KOPT-K1 (cell line): ENCODE measurements around the gene USP19.
A peak's percentile ranks its signal among the peaks of the same experiment; 100 is the strongest.

Experiments used
- H3K27ac ChIP-seq: fragments of 200-600 bp; sonication (generic); 2 replicates; pipeline ENCODE4 v1.5.1; 2016; ENCODE audit warnings: antibody characterized with exemption, mild to moderate bottlenecking, low read depth, low read length; ENCODE audit not compliant: poor library complexity, severe bottlenecking
- H3K36me3 ChIP-seq: fragments of 200-600 bp; sonication (generic); 2 replicates; pipeline ENCODE4 v1.5.1; 2017; ENCODE audit warnings: antibody characterized with exemption, mild to moderate bottlenecking, low read length, moderate library complexity; ENCODE audit not compliant: insufficient read depth
- H3K9me3 ChIP-seq: fragments of 200-600 bp; sonication (generic); 2 replicates; pipeline ENCODE4 v1.5.1; 2017; ENCODE audit warnings: antibody characterized with exemption, low read length, mild to moderate bottlenecking; ENCODE audit not compliant: insufficient read depth, poor library complexity, severe bottlenecking

Gene USP19

GRCh38 chr3:49120438-49121131 is at the start of gene USP19:
USP19 (minus strand) TSS chr3:49120823; CDS start chr3:49119145, 1,678 bp downstream.
- Histone ChIP-seq H3K27ac (peak within 1 kb of the TSS; percentile 82), H3K36me3 (peaks cover 36% of the 10 kb centered on the region), H3K9me3 (no peaks in the 10 kb centered on the region)

- Histone ChIP-seq H3K9me3 (peaks cover 6% of the 10 kb centered on the region), H3K27ac (no peak overlapping the region), H3K36me3 (peaks cover 24% of the 10 kb centered on the region)
Observed at GRCh38 chr3:49166752-49167556, 46.3 kb upstream of the USP19 start.

GRCh38 chr3:49165771-49166751 is 45.4 kb upstream of the USP19 start, which contains the start of gene CCDC71:
CCDC71 (minus strand) TSS chr3:49166331; CDS start chr3:49164208, 2,123 bp downstream.
- Histone ChIP-seq H3K36me3 (peaks cover 24% of the 10 kb centered on the region), H3K27ac (peak within 1 kb of the TSS; percentile 66), H3K9me3 (peaks cover 6% of the 10 kb centered on the region)

GRCh38 chr3:49164983-49165720 is 44.5 kb upstream of the USP19 start:
- peak overlapping the region; percentile 66 for H3K27ac ChIP-seq
- peaks cover 6% of the 10 kb centered on the region for H3K9me3 ChIP-seq
- H3K36me3 ChIP-seq, result peaks cover 24% of the 10 kb centered on the region

- Histone ChIP-seq H3K36me3 (peaks cover 24% of the 10 kb centered on the region), H3K27ac (no peak overlapping the region), H3K9me3 (peaks cover 6% of the 10 kb centered on the region)
Observed at GRCh38 chr3:49163609-49164008, 43.0 kb upstream of the USP19 start.

- no peak overlapping the region for H3K27ac ChIP-seq
- H3K36me3 ChIP-seq, result peaks cover 24% of the 10 kb centered on the region
- peaks cover 6% of the 10 kb centered on the region for H3K9me3 ChIP-seq
Observed at GRCh38 chr3:49162751-49163419, 42.3 kb upstream of the USP19 start.

- peaks cover 6% of the 10 kb centered on the region for H3K9me3 ChIP-seq
- H3K27ac ChIP-seq, result no peak overlapping the region
- peaks cover 24% of the 10 kb centered on the region for H3K36me3 ChIP-seq
Observed at GRCh38 chr3:49161808-49162530, 41.3 kb upstream of the USP19 start.

GRCh38 chr3:49161197-49161596 is 40.6 kb upstream of the USP19 start:
- Histone ChIP-seq H3K27ac (no peak overlapping the region), H3K36me3 (peaks cover 24% of the 10 kb centered on the region), H3K9me3 (no peaks in the 10 kb centered on the region)

- H3K36me3 ChIP-seq, result peaks cover 13% of the 10 kb centered on the region
- no peak overlapping the region for H3K27ac ChIP-seq
Observed at GRCh38 chr3:49158792-49159191, 38.2 kb upstream of the USP19 start.

GRCh38 chr3:49158103-49158709 is 37.6 kb upstream of the USP19 start:
- Histone ChIP-seq H3K9me3 (no peaks in the 10 kb centered on the region), H3K27ac (no peak overlapping the region), H3K36me3 (peaks cover 7% of the 10 kb centered on the region)

More at GRCh38 chr3:49158792-49159191, 38.2 kb upstream of the USP19 start:
- H3K9me3 ChIP-seq, result no peaks in the 10 kb centered on the region

- Histone ChIP-seq H3K36me3 (no peaks in the 10 kb centered on the region; the same call in 1 of the 2 replicates), H3K27ac (no peak overlapping the region)
Observed at GRCh38 chr3:49157289-49157688, 36.7 kb upstream of the USP19 start.

GRCh38 chr3:49153349-49153912 is 32.8 kb upstream of the USP19 start:
- H3K36me3 ChIP-seq, result no peaks in the 10 kb centered on the region
- no peak overlapping the region for H3K27ac ChIP-seq
- H3K9me3 ChIP-seq, result no peaks in the 10 kb centered on the region

More at GRCh38 chr3:49157289-49157688, 36.7 kb upstream of the USP19 start:
- H3K9me3 ChIP-seq, result no peaks in the 10 kb centered on the region
